Measurements from ENCODE around the gene TRAPPC1. TPM values are rescaled to one million over a fixed set of nuclear protein-coding genes. Genes with fewer than 3 reads are reported as not detected.

TRAPPC1 gene
- total RNA-seq, 1 donor from 2014 or later: 135 TPM

- H3K4me3 ChIP-seq: peak overlapping the region; percentile 40
- no peaks in the 10 kb centered on the region for H3K27me3 ChIP-seq
- no peak for DNase-seq
These were observed 47.9 kb downstream of the TRAPPC1 start for GRCh38 chr17:7883781-7884386.

GRCh38 chr17:7882629-7883028 is 49.1 kb downstream of the TRAPPC1 start:
- intact Hi-C loops (cut with DNase I): no loop called here
- Histone ChIP-seq H3K9me3 (no peaks in the 10 kb centered on the region), H3K36me3 (peaks cover 10% of the 10 kb centered on the region), H3K4me3 (no peak overlapping the region), H3K27me3 (no peaks in the 10 kb centered on the region), H3K27ac (peak overlapping the region; percentile 30), H3K4me1 (peaks cover 42% of the 10 kb centered on the region)
- DNase-seq (no peak), ATAC-seq (no peak)
- TF ChIP-seq CTCF (IDR thresholded peaks at IDR 0.05): no peak

More at GRCh38 chr17:7883781-7884386, 47.9 kb downstream of the TRAPPC1 start:
- Histone ChIP-seq H3K9me3 (no peaks in the 10 kb centered on the region), H3K4me1 (peaks cover 53% of the 10 kb centered on the region), H3K36me3 (peaks cover 10% of the 10 kb centered on the region), H3K27ac (peak overlapping the region; percentile 63)
- ATAC-seq: no peak
- intact Hi-C loops (cut with DNase I): no loop called here
- no peak for TF ChIP-seq CTCF (IDR thresholded peaks at IDR 0.05)

GRCh38 chr17:7882068-7882467 is 49.7 kb downstream of the TRAPPC1 start:
- H3K4me1 ChIP-seq: peaks cover 39% of the 10 kb centered on the region
- no peak overlapping the region for H3K4me3 ChIP-seq
- no peak for DNase-seq
- no peaks in the 10 kb centered on the region for H3K9me3 ChIP-seq
- H3K27ac ChIP-seq: no peak overlapping the region
- TF ChIP-seq CTCF (IDR thresholded peaks at IDR 0.05): no peak
- peaks cover 10% of the 10 kb centered on the region for H3K36me3 ChIP-seq
- no peaks in the 10 kb centered on the region for H3K27me3 ChIP-seq
- intact Hi-C loops (cut with DNase I): no loop called here
- no peak for ATAC-seq

GRCh38 chr17:7881276-7882054 is 50.3 kb downstream of the TRAPPC1 start:
- DNase-seq (no peak), ATAC-seq (no peak)
- intact Hi-C loops (cut with DNase I): no loop called here
- Histone ChIP-seq H3K4me1 (peaks cover 33% of the 10 kb centered on the region), H3K27ac (no peak overlapping the region), H3K9me3 (no peaks in the 10 kb centered on the region), H3K27me3 (no peaks in the 10 kb centered on the region), H3K4me3 (no peak overlapping the region), H3K36me3 (peaks cover 10% of the 10 kb centered on the region)
- no peak for TF ChIP-seq CTCF (IDR thresholded peaks at IDR 0.05)

Other genes starting within 250 kb of the TRAPPC1 start
- gene TP53, start 244.5 kb downstream of the TRAPPC1 start, total RNA-seq: 41.7 TPM
- 5.7 TPM for gene WRAP53, start 243.5 kb downstream of the TRAPPC1 start, total RNA-seq
- gene EFNB3, start 226.7 kb downstream of the TRAPPC1 start, total RNA-seq: 0.32 TPM
- gene DNAH2, start 214.2 kb downstream of the TRAPPC1 start, total RNA-seq: 0.58 TPM
- 48.3 TPM for gene KDM6B, start 97.7 kb downstream of the TRAPPC1 start, total RNA-seq
- gene TMEM88, start 76.9 kb downstream of the TRAPPC1 start, total RNA-seq: 10.7 TPM
- gene NAA38, start 74.4 kb downstream of the TRAPPC1 start, total RNA-seq: 58.7 TPM
- gene CYB5D1, start 73.9 kb downstream of the TRAPPC1 start, total RNA-seq: 7.2 TPM
- 93.0 TPM for gene CHD3, start 43.2 kb downstream of the TRAPPC1 start, total RNA-seq
- 8.0 TPM for gene RNF227, start 15.7 kb downstream of the TRAPPC1 start, total RNA-seq
- 5.9 TPM for gene KCNAB3, start 2.1 kb downstream of the TRAPPC1 start, total RNA-seq
- 62.7 TPM for gene CNTROB, start 260 bp upstream of the TRAPPC1 start, total RNA-seq
- gene GUCY2D, start 70.7 kb upstream of the TRAPPC1 start, total RNA-seq: 2.6 TPM
- gene ALOX15B, start 107.1 kb upstream of the TRAPPC1 start, total RNA-seq: 80.2 TPM
- gene ALOX12B, start 155.8 kb upstream of the TRAPPC1 start, total RNA-seq: not detected
- not detected for gene ALOXE3, start 186.6 kb upstream of the TRAPPC1 start, total RNA-seq
- gene HES7, start 192.2 kb upstream of the TRAPPC1 start, total RNA-seq: not detected
- gene PER1, start 220.5 kb upstream of the TRAPPC1 start, total RNA-seq: 350 TPM
- 78.1 TPM for gene VAMP2, start 231.0 kb upstream of the TRAPPC1 start, total RNA-seq
- gene TMEM107, start 244.4 kb upstream of the TRAPPC1 start, total RNA-seq: 9.3 TPM